Keratinocyte (primary cell): ENCODE data around the gene HDAC8. TPM values are rescaled to one million over a fixed set of nuclear protein-coding genes. Genes with fewer than 3 reads are reported as not detected.

Experiments
- DNase-seq: peaks from one replicate; pipeline ENCODE4 v3.0.0-alpha.2; 2011; ENCODE audit warnings: low read depth, missing footprints, low spot score
- FAIRE-seq: peaks from 2 replicates; lab custom pipeline; 2011; peaks lifted over from hg19 to GRCh38; lab: Jason Lieb, UNC
- H2AFZ ChIP-seq: 2 replicates; pipeline ENCODE4 v1.6.0; 2012; ENCODE audit warnings: low read length, control low read depth, inconsistent platforms; ENCODE audit not compliant: control insufficient read depth
- H3K27ac ChIP-seq: 2 replicates; pipeline ENCODE4 v1.5.1; 2011; ENCODE audit warnings: low read length; ENCODE audit not compliant: control insufficient read depth, insufficient read depth
- H3K27me3 ChIP-seq: 3 replicates; pipeline ENCODE4 v1.6.0; 2011; ENCODE audit warnings: low read length; ENCODE audit not compliant: control insufficient read depth, insufficient read depth; ENCODE audit errors: extremely low read depth
- H3K36me3 ChIP-seq, 2 experiments: 2 replicates in 1 of 2; 3 replicates in 1 of 2; pipeline ENCODE4 v1.5.1; 2011; ENCODE audit warnings: low read length in 2 of 2, mild to moderate bottlenecking in 1 of 2; ENCODE audit not compliant: control insufficient read depth in 2 of 2, insufficient read depth in 2 of 2; ENCODE audit errors: extremely low read depth in 1 of 2
- H3K4me1 ChIP-seq: 3 replicates; pipeline ENCODE4 v1.5.1; 2011; ENCODE audit warnings: low read length; ENCODE audit not compliant: control insufficient read depth, insufficient read depth; ENCODE audit errors: extremely low read depth
- H3K4me2 ChIP-seq: 3 replicates; pipeline ENCODE4 v1.6.0; 2011; ENCODE audit warnings: low read depth, low read length; ENCODE audit not compliant: control insufficient read depth, insufficient read depth; ENCODE audit errors: extremely low read depth
- H3K4me3 ChIP-seq, 3 experiments: fragments of 200-600 bp in 1 of 3; sonication (generic) in 1 of 3; 2 replicates in 2 of 3; 3 replicates in 1 of 3; pipeline ENCODE4 v1.5.1; 2011 to 2016; ENCODE audit warnings: low read length in 3 of 3, mild to moderate bottlenecking in 3 of 3, control low read depth in 2 of 3, inconsistent platforms in 1 of 3, low read depth in 1 of 3, mixed read lengths in 1 of 3, mixed run types in 1 of 3, moderate library complexity in 1 of 3; ENCODE audit not compliant: control insufficient read depth in 2 of 3, insufficient read depth in 2 of 3; ENCODE audit errors: extremely low read depth in 1 of 3
- H3K79me2 ChIP-seq: 2 replicates; pipeline ENCODE4 v1.6.0; 2012; ENCODE audit warnings: low read length; ENCODE audit not compliant: control insufficient read depth, insufficient read depth
- H3K9ac ChIP-seq: 3 replicates; pipeline ENCODE4 v1.6.0; 2011; ENCODE audit warnings: low read length; ENCODE audit not compliant: control insufficient read depth, insufficient read depth; ENCODE audit errors: extremely low read depth
- H3K9me1 ChIP-seq: 3 replicates; pipeline ENCODE4 v1.6.0; 2011; ENCODE audit warnings: low read length; ENCODE audit not compliant: control insufficient read depth, insufficient read depth; ENCODE audit errors: extremely low read depth
- H3K9me3 ChIP-seq: 2 replicates; pipeline ENCODE4 v1.5.1; 2012; ENCODE audit warnings: low read depth, low read length; ENCODE audit not compliant: control insufficient read depth
- H4K20me1 ChIP-seq: 3 replicates; pipeline ENCODE4 v1.6.0; 2011; ENCODE audit warnings: low read length; ENCODE audit not compliant: control insufficient read depth, insufficient read depth; ENCODE audit errors: extremely low read depth
- CTCF ChIP-seq, 3 experiments: IDR thresholded peaks in 1 of 3; conservative IDR thresholded peaks in 1 of 3; optimal IDR thresholded peaks in 1 of 3; 2 replicates in 2 of 3; 3 replicates in 1 of 3; pipeline versions ENCODE3 to v1.5.1; 2011; ENCODE audit warnings: low read length in 3 of 3, mild to moderate bottlenecking in 3 of 3, moderate library complexity in 2 of 3, control low read depth in 1 of 3, inconsistent platforms in 1 of 3; ENCODE audit not compliant: insufficient read depth in 2 of 3; ENCODE audit errors: extremely low read depth in 1 of 3
- EZH2 ChIP-seq: IDR thresholded peaks from one replicate; pipeline ENCODE4 v1.6.1; 2012; ENCODE audit warnings: inconsistent platforms, mild to moderate bottlenecking, low read length, moderate library complexity
- dilution Hi-C: fragments of 300-500 bp; cut with MboI; formaldehyde crosslinking; loops from one replicate; pipeline ENCODE4 v1.7.0; 2020; ENCODE audit warnings: low sequenced_read_pairs; ENCODE audit not compliant: extremely low pct_ligation_motif_present
- polyA plus RNA-seq, 5 experiments: library from polyadenylated mRNA; depleted of rRNA in 3 of 5; stranded (reverse) in 3 of 5; stranded (forward) in 1 of 5; unstranded in 1 of 5; fragments of >200 nt; gene quantifications; 1 replicate in 1 of 5; 2 replicates in 3 of 5; 3 replicates in 1 of 5; pipeline versions ENCODE4 v1.2.1 to v1.2.3, GENCODE V29; 2011 to 2012; ENCODE audit warnings: missing spikeins in 2 of 5, low read depth in 1 of 5, low replicate concordance in 1 of 5

Gene HDAC8
- polyA plus RNA-seq, 1 donor (not counting 4 experiments of a cell fraction or from before 2014, with no cell fraction given): 27.3 TPM

GRCh38 chrX:72470117-72470516, 102.5 kb downstream of the HDAC8 start:
- Histone ChIP-seq H3K27me3 (no peaks in the 10 kb centered on the region), H3K9me1 (no peaks in the 10 kb centered on the region), H3K27ac (no peak overlapping the region), H4K20me1 (no peaks in the 10 kb centered on the region), H2AFZ (no peak overlapping the region), H3K9me3 (no peaks in the 10 kb centered on the region), H3K9ac (no peak overlapping the region), H3K4me1 (no peaks in the 10 kb centered on the region), H3K4me2 (no peak overlapping the region), H3K36me3 (no peaks in the 10 kb centered on the region), H3K4me3 (no peak overlapping the region), H3K79me2 (no peaks in the 10 kb centered on the region)
- DNase-seq (no peak), FAIRE-seq (no peak)
- dilution Hi-C loops: no loop called here
- TF ChIP-seq CTCF (optimal IDR thresholded peaks at IDR 0.05 in 1 of 3, IDR thresholded peaks at IDR 0.05 in 1 of 3, conservative IDR thresholded peaks at IDR 0.05 in 1 of 3; ENCODE audit: extremely low read depth in 1 of 3, insufficient read depth in 2 of 3, low read length in 3 of 3): no peak
- no peak for TF ChIP-seq EZH2

- DNase-seq: no peak
- no peak overlapping the region for H3K4me3 ChIP-seq
- dilution Hi-C loops: no loop called here
- H4K20me1 ChIP-seq: no peaks in the 10 kb centered on the region
- H3K79me2 ChIP-seq: no peaks in the 10 kb centered on the region
- H3K36me3 ChIP-seq: no peaks in the 10 kb centered on the region
- no peak overlapping the region for H3K9ac ChIP-seq
- H3K27ac ChIP-seq: no peak overlapping the region
- H3K4me1 ChIP-seq: no peaks in the 10 kb centered on the region
- H2AFZ ChIP-seq: no peak overlapping the region
- H3K9me3 ChIP-seq: no peaks in the 10 kb centered on the region
- no peaks in the 10 kb centered on the region for H3K27me3 ChIP-seq
- TF ChIP-seq EZH2 (no peak), CTCF (optimal IDR thresholded peaks at IDR 0.05 in 1 of 3, IDR thresholded peaks at IDR 0.05 in 1 of 3, conservative IDR thresholded peaks at IDR 0.05 in 1 of 3; ENCODE audit: extremely low read depth in 1 of 3, insufficient read depth in 2 of 3, low read length in 3 of 3) (no peak)
- FAIRE-seq: no peak
- no peaks in the 10 kb centered on the region for H3K9me1 ChIP-seq
- H3K4me2 ChIP-seq: no peak overlapping the region
Observed at GRCh38 chrX:72468607-72469006, 104.0 kb downstream of the HDAC8 start.
